ENCODE measurements around the gene DCST1. TPM values are rescaled to one million over a fixed set of nuclear protein-coding genes. Genes with fewer than 3 reads are reported as not detected.

Gene DCST1
- total RNA-seq, 3 donors from 2014 or later = not detected

DNA sequence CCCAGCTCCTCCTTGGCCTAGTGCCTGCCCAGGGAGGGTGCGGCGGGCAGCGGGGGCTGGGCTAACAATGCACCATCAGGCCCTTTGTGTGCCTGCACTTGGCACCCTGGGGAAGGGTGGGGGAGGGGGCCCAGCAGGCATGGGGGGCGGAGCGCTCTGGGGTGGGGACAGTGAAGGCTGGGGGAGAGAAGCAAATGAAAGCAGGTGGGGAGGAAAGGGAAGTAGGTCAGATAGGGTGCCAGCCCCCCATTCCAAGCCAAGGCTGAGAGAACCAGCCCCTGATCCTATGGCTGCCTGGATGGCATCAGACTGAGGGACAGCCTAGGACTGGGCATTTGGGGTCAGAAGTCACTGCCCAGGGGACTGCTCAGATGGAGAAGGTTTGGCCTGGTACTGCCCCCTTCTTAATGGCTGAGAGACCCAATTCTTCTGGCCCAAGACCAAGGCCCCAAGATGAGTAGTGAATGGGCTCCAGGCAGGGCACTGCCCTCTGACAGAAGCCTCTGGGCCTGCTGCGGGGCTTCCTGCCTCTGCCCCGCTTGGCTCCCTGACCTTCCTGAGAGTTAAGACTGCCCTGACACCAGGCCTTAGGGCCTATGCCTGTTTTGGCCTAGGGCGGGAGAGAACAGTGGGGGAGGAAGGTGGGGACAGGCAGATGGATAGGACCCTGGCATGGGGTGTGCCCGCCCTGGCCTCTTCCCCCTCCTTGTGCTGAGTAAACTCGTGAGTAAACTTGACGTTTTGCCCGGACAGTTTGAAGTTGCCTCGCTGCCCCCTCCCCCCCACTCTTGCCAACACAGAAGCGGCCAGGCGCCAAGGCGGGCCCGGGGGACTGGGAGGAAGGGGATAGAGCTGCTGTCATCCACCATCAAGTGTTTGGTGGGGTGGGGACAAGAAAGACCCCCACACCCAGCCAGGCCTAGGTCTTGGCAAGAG is 28.3 kb upstream of the DCST1 start:
- no peak for ATAC-seq
- peaks cover 49% of the 10 kb centered on the region for H3K4me1 Mint-ChIP-seq (ENCODE audit: low read depth)
- H3K36me3 Mint-ChIP-seq (ENCODE audit: insufficient read depth) = peaks cover 1% of the 10 kb centered on the region
- DNase-seq = no peak
- H3K4me3 Mint-ChIP-seq = peak overlapping the region; percentile 26
- no peaks in the 10 kb centered on the region for H3K9me3 Mint-ChIP-seq
- no peaks in the 10 kb centered on the region for H3K27me3 Mint-ChIP-seq (ENCODE audit: low read depth)

- peak; percentile 44 to 45 for ATAC-seq
- Mint-ChIP-seq H3K36me3 (ENCODE audit: insufficient read depth) (peaks cover 1% of the 10 kb centered on the region), H3K4me1 (ENCODE audit: low read depth) (peaks cover 58% of the 10 kb centered on the region), H3K9me3 (no peaks in the 10 kb centered on the region), H3K4me3 (peak overlapping the region; percentile 51), H3K27me3 (ENCODE audit: low read depth) (no peaks in the 10 kb centered on the region)
- no peak for DNase-seq
These were observed 27.0 kb upstream of the DCST1 start for GRCh38 chr1:155006601-155007101.

GRCh38 chr1:155007251-155007828 is 26.3 kb upstream of the DCST1 start:
- Mint-ChIP-seq H3K9me3 (no peaks in the 10 kb centered on the region), H3K27me3 (ENCODE audit: low read depth) (no peaks in the 10 kb centered on the region), H3K36me3 (ENCODE audit: insufficient read depth) (peaks cover 1% of the 10 kb centered on the region), H3K4me1 (ENCODE audit: low read depth) (peaks cover 64% of the 10 kb centered on the region), H3K4me3 (no peak overlapping the region)
- no peak for DNase-seq
- no peak for ATAC-seq

GRCh38 chr1:155008015-155008941 is 25.3 kb upstream of the DCST1 start:
- Mint-ChIP-seq H3K27me3 (ENCODE audit: low read depth) (no peaks in the 10 kb centered on the region), H3K4me1 (ENCODE audit: low read depth) (peaks cover 73% of the 10 kb centered on the region), H3K4me3 (peak overlapping the region; percentile 86), H3K36me3 (ENCODE audit: insufficient read depth) (peaks cover 1% of the 10 kb centered on the region), H3K9me3 (no peaks in the 10 kb centered on the region)
- ATAC-seq (peak; percentile 12 to 19), DNase-seq (peak; percentile 51)

GRCh38 chr1:155009221-155009711 is 24.4 kb upstream of the DCST1 start:
- no peak for ATAC-seq
- Mint-ChIP-seq H3K27me3 (ENCODE audit: low read depth) (no peaks in the 10 kb centered on the region), H3K4me3 (peak overlapping the region; percentile 86), H3K36me3 (ENCODE audit: insufficient read depth) (peaks cover 1% of the 10 kb centered on the region), H3K4me1 (ENCODE audit: low read depth) (peaks cover 75% of the 10 kb centered on the region), H3K9me3 (no peaks in the 10 kb centered on the region)
- no peak for DNase-seq

DNA sequence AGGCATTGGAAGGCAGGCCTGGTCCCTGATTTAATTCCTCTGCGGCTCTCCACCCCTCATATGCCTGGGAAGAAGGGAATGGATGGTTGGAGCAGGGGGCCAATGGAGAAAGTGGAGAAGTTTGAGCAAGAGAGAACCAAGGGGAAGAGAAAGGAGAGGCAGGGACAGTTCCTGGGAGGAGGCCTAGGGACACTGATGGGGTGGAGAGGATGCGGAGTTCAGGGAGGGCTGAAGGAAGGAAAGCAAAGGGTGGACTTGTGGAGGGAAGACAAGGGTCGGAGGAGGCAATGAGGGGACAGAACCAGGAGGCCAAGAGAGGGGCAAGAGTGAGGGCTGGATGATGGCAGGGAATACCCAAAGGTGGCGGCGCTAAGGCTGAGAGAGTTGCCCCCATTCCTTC is 23.9 kb upstream of the DCST1 start:
- peaks cover 75% of the 10 kb centered on the region for H3K4me1 Mint-ChIP-seq (ENCODE audit: low read depth)
- peaks cover 1% of the 10 kb centered on the region for H3K36me3 Mint-ChIP-seq (ENCODE audit: insufficient read depth)
- no peaks in the 10 kb centered on the region for H3K9me3 Mint-ChIP-seq
- DNase-seq (no peak), ATAC-seq (no peak)
- H3K27me3 Mint-ChIP-seq (ENCODE audit: low read depth) = no peaks in the 10 kb centered on the region
- H3K4me3 Mint-ChIP-seq = peak overlapping the region; percentile 86

DNA sequence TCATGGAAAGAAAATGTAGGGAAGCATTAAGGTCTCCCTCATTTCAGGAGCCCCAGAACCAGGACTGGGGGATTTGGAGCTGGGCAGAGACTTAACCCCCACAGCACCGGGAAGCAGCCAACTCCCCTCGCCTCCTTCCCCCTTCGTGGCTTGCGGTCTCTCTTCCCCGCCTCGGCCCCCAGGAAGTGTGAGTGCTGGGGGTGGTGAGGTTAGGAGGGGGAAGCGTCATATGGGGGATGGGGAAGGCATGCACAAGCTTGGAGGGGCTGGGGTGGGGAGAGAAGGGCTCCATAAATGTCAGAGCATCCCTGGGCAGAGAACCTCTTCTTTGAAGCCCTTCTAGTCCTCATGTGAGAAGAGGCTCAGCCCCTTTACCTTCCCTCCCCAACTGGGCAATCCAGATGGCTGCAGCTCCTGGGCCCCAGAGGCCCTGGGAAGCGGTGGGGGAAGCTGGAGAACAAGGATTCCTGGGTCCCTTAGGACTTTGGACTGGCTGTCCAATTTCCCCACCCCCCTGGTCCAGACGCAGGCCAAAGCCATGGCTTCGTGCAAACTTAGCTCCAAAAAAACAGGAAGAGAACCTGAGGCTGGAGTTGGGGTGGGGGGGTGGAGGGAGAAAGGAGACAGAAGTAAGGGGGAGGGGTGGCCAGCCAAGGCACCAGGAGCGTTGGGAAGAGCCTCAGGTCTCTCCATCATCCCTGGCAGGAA is 23.3 kb upstream of the DCST1 start:
- Mint-ChIP-seq H3K36me3 (ENCODE audit: insufficient read depth) (peaks cover 1% of the 10 kb centered on the region), H3K4me3 (peak overlapping the region; percentile 86)
- no peak for ATAC-seq

GRCh38 chr1:155011004-155011416 is 22.6 kb upstream of the DCST1 start:
- ATAC-seq (no peak), DNase-seq (no peak)
- Mint-ChIP-seq H3K9me3 (no peaks in the 10 kb centered on the region), H3K27me3 (ENCODE audit: low read depth) (no peaks in the 10 kb centered on the region), H3K4me1 (ENCODE audit: low read depth) (peaks cover 75% of the 10 kb centered on the region), H3K36me3 (ENCODE audit: insufficient read depth) (peaks cover 1% of the 10 kb centered on the region), H3K4me3 (peak overlapping the region; percentile 86)

More for the DNA sequence above, 23.3 kb upstream of the DCST1 start:
- Mint-ChIP-seq H3K4me1 (ENCODE audit: low read depth) (peaks cover 75% of the 10 kb centered on the region), H3K9me3 (no peaks in the 10 kb centered on the region), H3K27me3 (ENCODE audit: low read depth) (no peaks in the 10 kb centered on the region)
- DNase-seq = no peak

DNA sequence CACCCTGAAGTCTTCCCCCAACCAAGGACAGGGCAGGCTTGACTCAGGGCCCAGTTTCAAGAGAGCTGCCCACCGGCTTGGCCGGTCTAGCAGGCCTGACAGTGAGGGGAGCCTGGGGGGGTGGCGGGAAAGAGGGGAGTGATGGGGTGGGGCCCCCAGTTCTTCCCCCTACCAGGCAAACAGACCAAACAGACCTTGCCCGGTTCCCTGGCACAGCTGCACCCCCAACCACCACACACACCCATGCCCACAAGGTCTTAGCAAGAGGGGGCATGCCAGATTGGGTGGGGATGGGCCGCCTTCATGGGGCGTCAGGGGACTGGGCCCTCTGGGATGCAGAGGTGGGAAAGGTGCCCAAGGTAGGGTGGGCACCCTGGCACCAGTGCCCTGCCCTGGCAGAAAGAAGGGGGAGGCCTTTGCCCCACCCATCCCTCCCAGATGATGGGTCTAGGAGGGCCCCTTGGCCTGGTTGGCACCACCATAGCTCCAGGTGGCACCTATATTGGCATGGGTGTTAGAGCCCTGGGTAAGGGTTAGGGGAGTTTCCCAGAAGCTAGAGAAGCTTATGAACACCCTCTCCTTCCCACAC is 22.1 kb upstream of the DCST1 start:
- peaks cover 1% of the 10 kb centered on the region for H3K36me3 Mint-ChIP-seq (ENCODE audit: insufficient read depth)

GRCh38 chr1:155012026-155012546 is 21.5 kb upstream of the DCST1 start:
- Mint-ChIP-seq H3K9me3 (no peaks in the 10 kb centered on the region), H3K36me3 (ENCODE audit: insufficient read depth) (no peaks in the 10 kb centered on the region), H3K4me1 (ENCODE audit: low read depth) (peaks cover 75% of the 10 kb centered on the region), H3K4me3 (peak overlapping the region; percentile 51), H3K27me3 (ENCODE audit: low read depth) (no peaks in the 10 kb centered on the region)
- DNase-seq = no peak
- no peak for ATAC-seq

More for the DNA sequence above, 22.1 kb upstream of the DCST1 start:
- Mint-ChIP-seq H3K4me3 (peak overlapping the region; percentile 86), H3K9me3 (no peaks in the 10 kb centered on the region), H3K4me1 (ENCODE audit: low read depth) (peaks cover 75% of the 10 kb centered on the region), H3K27me3 (ENCODE audit: low read depth) (no peaks in the 10 kb centered on the region)
- ATAC-seq (no peak), DNase-seq (no peak)

GRCh38 chr1:155012776-155013602 is 20.6 kb upstream of the DCST1 start:
- Mint-ChIP-seq H3K9me3 (no peaks in the 10 kb centered on the region), H3K27me3 (ENCODE audit: low read depth) (no peaks in the 10 kb centered on the region), H3K4me1 (ENCODE audit: low read depth) (peaks cover 79% of the 10 kb centered on the region), H3K36me3 (ENCODE audit: insufficient read depth) (no peaks in the 10 kb centered on the region), H3K4me3 (peak overlapping the region; percentile 51)
- DNase-seq = no peak
- no peak for ATAC-seq

GRCh38 chr1:155013632-155014031 is 20.0 kb upstream of the DCST1 start:
- Mint-ChIP-seq H3K36me3 (ENCODE audit: insufficient read depth) (no peaks in the 10 kb centered on the region), H3K4me1 (ENCODE audit: low read depth) (peaks cover 75% of the 10 kb centered on the region), H3K27me3 (ENCODE audit: low read depth) (no peaks in the 10 kb centered on the region), H3K4me3 (peak overlapping the region; percentile 51), H3K9me3 (no peaks in the 10 kb centered on the region)
- no peak for DNase-seq
- no peak for ATAC-seq
